Nephron progenitor cell (in vitro differentiated cells): ENCODE measurements around the gene CERK.

Experiments used
- DNase-seq: peaks from one replicate; pipeline ENCODE4 v3.0.0; 2021
- H3K27ac Mint-ChIP-seq: 2 replicates; pipeline ENCODE4 v1.8.0; 2021; ENCODE audit warnings: mild to moderate bottlenecking, moderate library complexity, mixed read lengths
- H3K27me3 Mint-ChIP-seq: 2 replicates; pipeline ENCODE4 v1.8.0; 2021; ENCODE audit warnings: mild to moderate bottlenecking, low read depth, mixed read lengths; ENCODE audit not compliant: poor library complexity
- H3K36me3 Mint-ChIP-seq: 2 replicates; pipeline ENCODE4 v1.8.0; 2021; ENCODE audit warnings: low read depth, mixed read lengths
- H3K4me1 Mint-ChIP-seq: 2 replicates; pipeline ENCODE4 v1.8.0; 2021; ENCODE audit warnings: mixed read lengths
- H3K4me3 Mint-ChIP-seq: 2 replicates; pipeline ENCODE4 v1.8.0; 2021; ENCODE audit warnings: mild to moderate bottlenecking, moderate library complexity, mixed read lengths
- H3K9me3 Mint-ChIP-seq: 2 replicates; pipeline ENCODE4 v1.8.0; 2021; ENCODE audit warnings: mild to moderate bottlenecking, moderate library complexity, mixed read lengths
- TF ChIP-seq, protein P1 (sequence below): fragments of 200-600 bp; sonication (generic); IDR thresholded peaks from 2 replicates; pipeline ENCODE4 v1.5.0; 2021; ENCODE audit warnings: antibody characterized with exemption

Gene CERK

DNA sequence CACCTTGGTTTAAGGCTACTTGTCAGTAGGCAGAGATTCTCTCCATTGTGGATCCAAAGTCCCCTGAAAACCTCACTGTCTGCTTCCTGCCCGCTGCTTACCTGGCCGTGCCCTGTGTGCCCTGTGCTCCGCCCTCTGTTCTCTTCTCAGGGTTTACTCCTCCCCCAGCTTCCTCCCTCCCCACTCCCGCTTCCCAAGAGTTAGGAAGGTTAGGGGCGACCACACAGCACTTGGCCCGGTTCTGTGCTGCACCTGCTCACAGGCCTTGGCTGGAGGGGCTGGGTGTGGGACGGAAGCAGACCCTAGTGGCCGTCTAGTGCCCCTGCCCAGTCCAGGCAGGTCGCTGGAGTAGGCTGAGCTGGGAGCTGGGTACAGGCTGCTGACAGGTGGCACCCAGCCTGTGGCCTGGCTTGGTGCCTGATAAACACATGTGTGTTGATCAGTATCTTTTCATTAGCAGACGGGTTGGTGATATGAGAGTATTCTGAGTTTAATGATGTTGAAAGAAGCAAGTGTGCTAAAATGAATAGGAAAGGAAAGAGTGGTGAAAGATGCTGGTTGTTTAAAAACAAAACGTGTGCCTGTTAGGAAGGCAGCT is 77.3 kb downstream of the CERK start:
- no peaks in the 10 kb centered on the region for H3K9me3 Mint-ChIP-seq
- H3K27ac Mint-ChIP-seq = no peak overlapping the region
- no peaks in the 10 kb centered on the region for H3K36me3 Mint-ChIP-seq

DNA sequence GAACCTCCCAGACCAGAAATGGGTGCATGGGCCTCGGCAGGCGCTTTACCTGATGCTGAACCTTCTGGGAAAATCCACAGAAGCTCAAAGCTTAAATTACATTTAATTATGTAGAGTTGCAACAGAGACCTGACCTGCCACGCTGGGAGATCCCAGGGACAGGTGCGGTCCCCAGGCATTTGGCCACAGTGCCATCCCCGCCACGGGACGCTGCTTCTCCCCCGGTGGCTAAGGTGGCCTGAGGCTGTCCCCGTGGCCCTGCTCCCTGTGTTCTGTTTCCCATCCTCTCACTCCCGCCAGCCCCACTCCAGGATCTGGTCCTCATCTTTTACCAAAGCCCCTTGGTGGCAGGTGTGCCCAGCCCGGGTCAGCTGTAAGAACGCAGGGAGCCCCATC is 78.3 kb downstream of the CERK start:
- H3K9me3 Mint-ChIP-seq = no peaks in the 10 kb centered on the region
- no peak overlapping the region for H3K27ac Mint-ChIP-seq
- H3K4me3 Mint-ChIP-seq = no peak overlapping the region
- no peaks in the 10 kb centered on the region for H3K36me3 Mint-ChIP-seq
- no peaks in the 10 kb centered on the region for H3K27me3 Mint-ChIP-seq
- TF ChIP-seq, protein P1, sequence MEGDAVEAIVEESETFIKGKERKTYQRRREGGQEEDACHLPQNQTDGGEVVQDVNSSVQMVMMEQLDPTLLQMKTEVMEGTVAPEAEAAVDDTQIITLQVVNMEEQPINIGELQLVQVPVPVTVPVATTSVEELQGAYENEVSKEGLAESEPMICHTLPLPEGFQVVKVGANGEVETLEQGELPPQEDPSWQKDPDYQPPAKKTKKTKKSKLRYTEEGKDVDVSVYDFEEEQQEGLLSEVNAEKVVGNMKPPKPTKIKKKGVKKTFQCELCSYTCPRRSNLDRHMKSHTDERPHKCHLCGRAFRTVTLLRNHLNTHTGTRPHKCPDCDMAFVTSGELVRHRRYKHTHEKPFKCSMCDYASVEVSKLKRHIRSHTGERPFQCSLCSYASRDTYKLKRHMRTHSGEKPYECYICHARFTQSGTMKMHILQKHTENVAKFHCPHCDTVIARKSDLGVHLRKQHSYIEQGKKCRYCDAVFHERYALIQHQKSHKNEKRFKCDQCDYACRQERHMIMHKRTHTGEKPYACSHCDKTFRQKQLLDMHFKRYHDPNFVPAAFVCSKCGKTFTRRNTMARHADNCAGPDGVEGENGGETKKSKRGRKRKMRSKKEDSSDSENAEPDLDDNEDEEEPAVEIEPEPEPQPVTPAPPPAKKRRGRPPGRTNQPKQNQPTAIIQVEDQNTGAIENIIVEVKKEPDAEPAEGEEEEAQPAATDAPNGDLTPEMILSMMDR = no peak
- DNase-seq = no peak
- peaks cover 34% of the 10 kb centered on the region for H3K4me1 Mint-ChIP-seq

More for the DNA sequence above, 77.3 kb downstream of the CERK start:
- no peak overlapping the region for H3K4me3 Mint-ChIP-seq
- peaks cover 32% of the 10 kb centered on the region for H3K4me1 Mint-ChIP-seq
- no peaks in the 10 kb centered on the region for H3K27me3 Mint-ChIP-seq
- TF ChIP-seq, protein P1 = no peak
- DNase-seq = no peak

DNA sequence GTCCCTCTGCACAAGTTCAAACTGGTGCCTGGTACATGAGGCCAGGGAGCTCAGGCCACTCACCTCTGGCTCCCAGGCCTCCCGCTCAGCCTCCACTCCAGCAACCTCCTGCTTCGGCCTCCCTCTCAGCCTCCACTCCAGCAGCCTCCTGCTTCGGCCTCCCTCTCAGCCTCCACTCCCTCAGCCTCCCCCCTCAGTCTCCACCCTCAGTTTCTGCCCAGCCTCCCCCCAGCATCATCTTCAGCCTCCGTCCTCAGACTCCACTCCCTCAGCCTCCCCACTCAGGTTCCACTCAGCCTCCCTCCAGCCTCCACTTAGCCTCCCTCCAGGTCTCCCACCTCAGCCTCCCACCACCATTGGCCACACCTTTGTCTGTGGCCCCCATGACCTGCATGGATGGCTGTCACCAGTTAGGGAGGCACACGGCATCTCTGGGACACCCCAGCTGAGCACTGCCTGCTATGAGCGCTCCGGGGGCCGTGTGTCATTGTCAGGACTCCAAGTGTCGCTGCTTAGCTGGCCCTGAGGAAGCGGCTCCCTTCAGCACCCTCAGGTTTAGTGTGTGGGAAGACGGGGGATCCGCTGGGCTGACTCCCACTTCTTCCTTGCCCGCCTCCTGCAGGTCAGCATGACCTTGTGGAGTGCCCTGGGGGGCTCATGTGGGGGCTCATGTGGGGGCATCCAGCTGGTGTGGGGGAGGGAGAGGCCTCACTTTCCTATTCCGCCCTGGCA is 78.8 kb downstream of the CERK start:
- no peak overlapping the region for H3K27ac Mint-ChIP-seq
- H3K4me1 Mint-ChIP-seq = peaks cover 38% of the 10 kb centered on the region
- no peak overlapping the region for H3K4me3 Mint-ChIP-seq
- no peak for DNase-seq
- H3K27me3 Mint-ChIP-seq = no peaks in the 10 kb centered on the region
- TF ChIP-seq, protein P1 = no peak
- H3K36me3 Mint-ChIP-seq = no peaks in the 10 kb centered on the region
- no peaks in the 10 kb centered on the region for H3K9me3 Mint-ChIP-seq

DNA sequence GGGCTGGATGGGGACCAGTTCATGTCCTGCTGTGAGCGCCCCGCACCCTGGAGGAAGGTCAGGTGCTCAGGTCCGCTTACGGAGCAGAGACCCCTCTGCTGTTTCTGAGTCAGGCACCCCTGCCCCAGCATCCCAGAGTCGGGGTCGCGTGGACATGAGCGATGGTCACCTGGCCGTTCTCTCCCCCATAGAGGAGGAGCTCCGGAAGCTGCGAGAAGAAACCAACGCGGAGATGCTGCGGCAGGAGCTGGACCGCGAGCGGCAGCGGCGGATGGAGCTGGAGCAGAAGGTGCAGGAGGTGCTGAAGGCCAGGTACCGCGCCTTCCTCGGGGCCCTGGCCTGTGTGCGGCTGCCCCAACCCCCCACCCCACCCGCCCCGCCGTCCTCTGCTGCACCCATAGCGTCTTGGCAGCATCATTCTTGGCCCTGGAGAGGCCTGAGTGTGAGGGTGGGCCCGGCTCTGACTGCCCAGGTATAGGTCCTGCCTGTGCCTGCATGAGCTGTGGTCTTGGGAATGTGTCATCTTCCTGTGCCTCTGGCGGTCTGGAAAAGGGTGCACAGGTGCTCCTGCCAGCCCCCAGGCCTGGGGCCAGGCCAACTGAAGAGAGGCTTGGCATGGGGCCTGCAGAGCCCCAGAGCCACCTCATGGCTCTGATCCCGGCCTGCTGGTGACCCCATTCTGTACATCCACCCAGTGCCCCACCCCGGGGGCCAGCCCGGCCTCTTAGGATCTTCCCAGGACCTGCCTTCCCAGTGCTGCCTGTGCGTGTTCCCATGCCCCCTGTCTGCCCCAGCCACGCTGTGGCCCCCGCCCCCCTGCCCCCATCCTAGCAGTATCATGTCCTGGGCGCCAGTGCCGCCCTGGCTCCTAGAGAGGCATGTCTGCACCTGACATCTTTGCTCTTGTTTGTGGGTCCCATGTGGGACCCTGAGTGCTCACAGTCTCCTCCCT is 79.8 kb downstream of the CERK start:
- Mint-ChIP-seq H3K36me3 (no peaks in the 10 kb centered on the region), H3K9me3 (no peaks in the 10 kb centered on the region), H3K27me3 (no peaks in the 10 kb centered on the region), H3K4me1 (peaks cover 39% of the 10 kb centered on the region), H3K27ac (no peak overlapping the region), H3K4me3 (no peak overlapping the region)
- TF ChIP-seq, protein P1 = no peak
- no peak for DNase-seq

DNA sequence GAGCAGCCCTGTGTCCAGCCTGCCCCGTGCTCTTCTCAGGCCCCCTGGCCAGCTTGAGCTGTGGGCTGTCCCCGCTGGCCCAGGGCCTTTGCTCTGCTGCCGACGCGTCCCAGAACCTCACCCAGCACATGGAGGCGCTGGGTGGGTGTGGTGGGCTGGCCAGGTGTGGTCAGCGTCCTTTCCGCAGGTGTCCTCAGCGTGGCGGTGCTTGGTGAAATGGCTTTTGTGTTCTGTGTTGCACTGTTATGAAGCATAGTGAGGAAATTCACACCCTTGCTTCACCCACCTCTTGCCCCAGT is 80.4 kb downstream of the CERK start:
- H3K9me3 Mint-ChIP-seq = no peaks in the 10 kb centered on the region
- TF ChIP-seq, protein P1 = no peak
- H3K36me3 Mint-ChIP-seq = no peaks in the 10 kb centered on the region
- peaks cover 42% of the 10 kb centered on the region for H3K4me1 Mint-ChIP-seq
- DNase-seq = no peak
- no peak overlapping the region for H3K27ac Mint-ChIP-seq
- no peaks in the 10 kb centered on the region for H3K27me3 Mint-ChIP-seq
- no peak overlapping the region for H3K4me3 Mint-ChIP-seq
